NCI-H1105 treated with DMSO at 0.1 percent for 48 hours (cell line): ENCODE results near the gene PTGR3.

Source experiments
- DNase-seq: peaks from one replicate; lab custom pipeline; 2025; lab: John Stamatoyannopoulos, UW

PTGR3 gene

GRCh38 chr18:75209129-75209950 lies at the start of gene PTGR3:
Gene PTGR3, minus strand, starts transcription at chr18:75209139. Its CDS starts 81 bp downstream, at chr18:75209058.
- DNase-seq, result peak; percentile 71

- DNase-seq, result no peak
These were observed 48.7 kb upstream of the PTGR3 start for GRCh38 chr18:75257605-75258004.

DNA sequence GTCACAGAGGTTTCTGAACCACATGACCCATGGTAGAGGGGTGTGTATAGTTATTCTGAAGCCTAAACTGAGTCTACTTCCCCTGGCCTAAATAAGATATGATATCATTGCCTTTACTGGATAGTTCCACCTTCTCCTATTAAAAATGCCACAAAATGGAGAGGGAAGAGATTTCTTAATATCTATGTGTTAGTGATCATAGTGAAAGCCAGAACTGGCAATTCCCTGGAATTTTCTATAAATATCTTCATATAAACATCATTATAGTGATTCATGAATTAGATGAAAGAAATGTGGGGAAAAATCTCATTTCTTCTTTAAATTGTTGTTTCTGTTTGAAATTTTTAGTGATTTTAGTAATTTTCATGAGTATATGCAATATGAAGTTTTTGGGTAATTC lies 47.4 kb upstream of the PTGR3 start:
- no peak for DNase-seq

DNA sequence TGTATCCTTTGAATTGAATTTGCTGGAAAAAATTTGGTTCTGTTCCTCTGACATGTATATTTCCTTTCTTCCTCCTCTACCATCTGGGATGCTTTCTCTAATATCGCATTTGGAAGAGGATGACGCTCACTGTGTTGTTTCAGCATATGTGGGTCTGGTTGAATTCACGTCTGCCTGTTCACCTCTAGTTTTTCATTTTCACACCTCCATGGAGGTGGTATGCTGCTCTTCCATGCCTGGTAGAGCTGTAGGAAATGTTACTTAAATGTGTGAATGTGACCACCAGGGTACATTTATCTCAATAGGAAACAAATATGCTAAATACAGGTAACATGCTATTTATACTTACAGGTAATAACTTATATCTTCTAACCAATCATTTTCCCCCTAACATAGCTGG lies 46.2 kb upstream of the PTGR3 start:
- no peak for DNase-seq

DNA sequence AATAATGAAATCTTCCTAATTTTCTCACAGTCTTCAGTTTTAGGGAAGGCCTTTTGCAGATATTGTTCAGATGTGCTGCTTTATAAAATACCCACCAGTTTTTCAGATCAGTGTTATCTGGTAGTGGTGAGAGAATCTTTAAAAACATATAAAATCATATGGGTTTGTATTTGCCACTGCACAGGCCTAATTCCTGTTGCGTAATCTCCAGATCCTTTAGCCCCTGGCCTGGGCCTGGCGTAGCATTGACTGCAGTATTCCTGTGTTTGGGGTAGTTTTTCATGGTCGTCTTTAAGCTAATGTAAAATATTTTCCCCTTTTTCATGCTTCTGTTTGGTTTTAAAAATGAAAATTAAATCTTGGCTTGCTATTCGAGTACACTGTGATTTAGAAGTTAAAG lies 44.8 kb upstream of the PTGR3 start:
- no peak for DNase-seq

GRCh38 chr18:75253043-75253442 lies 44.1 kb upstream of the PTGR3 start:
- DNase-seq, result no peak

DNA sequence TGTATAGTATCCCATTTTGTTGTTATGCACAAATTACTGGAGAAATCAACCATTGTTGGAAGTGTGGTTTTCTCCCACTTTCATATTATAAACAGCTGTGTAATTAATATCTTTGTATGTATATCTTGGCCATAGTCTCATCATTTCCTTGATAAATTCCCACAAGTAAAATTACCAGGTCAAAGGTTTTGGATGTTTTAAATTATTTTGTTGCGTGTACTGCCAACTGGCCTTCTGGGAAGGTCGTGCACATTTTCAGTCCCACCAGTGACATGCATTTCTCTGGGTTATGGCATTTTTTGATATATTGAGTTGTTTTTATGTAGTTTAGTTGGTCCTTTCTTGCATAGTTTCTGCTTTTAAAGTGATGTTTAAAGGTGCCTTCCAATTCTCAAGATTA lies 43.2 kb upstream of the PTGR3 start:
- no peak for DNase-seq

GRCh38 chr18:75251466-75251865 lies 42.5 kb upstream of the PTGR3 start:
- DNase-seq, result no peak

DNA sequence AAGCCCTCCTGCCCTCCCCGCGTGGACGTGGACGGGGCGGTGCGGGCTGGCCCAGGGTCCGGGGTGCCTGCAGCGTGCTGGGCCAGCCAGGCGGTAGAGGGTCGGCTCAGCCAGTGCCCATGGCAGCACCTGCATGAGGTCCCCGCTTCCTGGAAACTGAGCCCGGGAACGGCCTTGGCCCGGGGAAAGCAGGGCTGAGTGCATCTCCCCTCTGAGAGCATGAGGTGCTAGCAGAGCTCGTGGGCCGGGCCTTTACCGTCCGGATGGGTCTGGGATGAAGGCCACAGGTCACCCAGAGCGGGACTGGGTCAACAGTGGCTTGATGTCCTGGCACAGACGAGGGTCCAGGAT lies 41.5 kb upstream of the PTGR3 start:
- DNase-seq, result no peak

DNA sequence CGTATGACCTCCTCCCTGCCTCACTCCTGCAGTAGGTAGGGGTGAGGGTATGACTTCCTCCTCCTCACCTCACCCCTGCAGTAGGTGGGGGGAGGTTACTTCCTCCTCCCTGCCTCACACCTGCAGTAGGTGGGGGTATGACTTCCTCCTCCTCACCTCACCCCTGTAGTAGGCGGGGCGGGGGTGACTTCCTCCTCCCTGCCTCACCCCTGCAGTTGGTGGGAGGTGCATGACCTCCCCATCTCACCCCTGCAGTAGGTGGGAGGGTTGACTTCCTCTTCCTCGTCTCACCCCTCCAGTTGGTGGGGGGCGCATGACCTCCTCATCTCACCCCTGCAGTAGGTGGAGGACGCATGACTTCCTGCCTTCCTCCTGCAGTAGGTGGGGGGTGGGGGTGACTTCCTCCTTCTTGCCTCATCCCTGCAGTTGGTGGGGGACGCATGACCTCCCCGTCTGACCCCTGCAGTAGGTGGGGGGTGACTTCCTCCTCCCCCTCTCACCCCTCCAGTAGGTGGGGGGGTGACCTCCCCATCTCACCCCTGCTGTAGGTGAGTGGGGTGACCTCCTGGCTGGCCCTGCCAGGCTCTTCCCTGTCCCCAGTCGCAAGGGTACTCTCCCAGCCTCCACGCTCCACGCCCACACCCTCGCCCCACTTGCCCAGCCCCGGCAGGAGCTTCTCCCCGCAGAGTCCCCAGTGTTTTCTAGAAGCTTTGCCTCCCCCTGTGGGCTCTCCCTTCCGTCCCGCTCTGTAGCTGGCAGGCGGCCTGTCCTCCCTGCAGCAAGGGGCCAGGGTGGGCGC lies 40.9 kb upstream of the PTGR3 start:
- no peak for DNase-seq

DNA sequence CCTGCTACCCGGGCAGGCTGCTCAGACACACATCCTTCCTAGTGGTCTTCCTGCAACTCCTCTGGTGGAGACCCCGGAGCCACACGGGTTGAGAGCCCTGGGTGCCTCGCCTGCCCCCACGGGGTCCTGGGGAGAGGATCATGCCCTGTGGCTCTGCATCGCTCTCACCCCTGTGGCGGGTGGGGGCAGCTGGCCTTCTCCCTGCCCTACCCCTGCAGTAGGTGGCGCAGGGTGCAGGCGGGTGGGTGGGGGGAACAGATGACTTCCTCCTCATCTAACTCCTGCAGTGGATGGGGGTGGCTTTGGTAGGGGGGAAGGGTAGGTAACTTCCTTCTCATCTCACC lies 40.2 kb upstream of the PTGR3 start:
- no peak for DNase-seq

GRCh38 chr18:75248426-75249174 lies 39.7 kb upstream of the PTGR3 start:
- no peak for DNase-seq

- peak; percentile 7 for DNase-seq
These were observed 38.9 kb upstream of the PTGR3 start for GRCh38 chr18:75247611-75248421.

GRCh38 chr18:75246721-75247610 lies 38.0 kb upstream of the PTGR3 start:
- no peak for DNase-seq

DNA sequence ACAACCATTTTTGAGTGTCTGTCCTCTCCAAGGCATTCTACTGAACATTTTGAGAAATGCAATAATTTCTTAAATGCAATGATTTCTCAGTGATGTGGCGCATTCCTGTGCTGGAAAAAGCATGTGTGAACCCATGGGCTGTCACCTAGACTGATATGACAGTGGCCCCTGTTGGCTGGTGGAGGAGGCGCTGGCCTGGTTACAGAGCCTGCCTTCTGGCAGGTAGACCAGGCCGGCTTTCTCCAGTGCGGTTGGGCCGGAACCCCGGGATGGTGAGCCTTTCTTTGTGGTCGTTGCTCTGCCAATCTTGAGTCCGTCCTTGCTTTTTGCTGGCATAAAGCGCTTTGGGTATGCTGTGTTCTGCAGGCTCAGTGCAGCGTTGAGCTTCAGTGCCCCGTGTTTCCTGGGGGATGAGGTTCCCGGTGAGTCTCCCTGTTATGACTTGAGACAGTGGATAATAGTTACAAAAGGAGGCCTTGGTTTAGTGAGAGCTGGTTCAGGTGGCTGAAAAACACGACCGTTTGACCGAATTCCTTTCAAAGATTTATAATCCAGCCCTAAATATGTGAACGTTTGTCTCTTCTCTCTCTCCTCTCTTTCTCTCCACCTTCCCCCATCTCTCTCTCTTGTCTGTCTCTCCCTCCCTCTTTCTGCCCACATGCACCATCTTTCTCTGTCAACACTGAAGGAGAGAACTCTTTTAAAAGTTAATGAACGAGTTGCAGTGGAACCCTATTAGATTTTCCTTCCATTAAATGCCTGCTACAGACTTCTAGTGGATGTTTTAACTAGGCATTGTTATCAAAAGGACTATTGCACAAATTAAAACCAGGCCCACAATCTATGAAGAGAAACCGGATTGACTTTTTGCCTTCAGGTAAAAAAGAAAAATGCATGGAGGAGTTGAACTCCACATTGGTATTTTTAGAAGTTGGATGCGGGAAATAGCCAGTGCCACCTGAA lies 35.7 kb upstream of the PTGR3 start:
- DNase-seq, result no peak

GRCh38 chr18:75241705-75242104 lies 32.8 kb upstream of the PTGR3 start:
- no peak for DNase-seq

DNA sequence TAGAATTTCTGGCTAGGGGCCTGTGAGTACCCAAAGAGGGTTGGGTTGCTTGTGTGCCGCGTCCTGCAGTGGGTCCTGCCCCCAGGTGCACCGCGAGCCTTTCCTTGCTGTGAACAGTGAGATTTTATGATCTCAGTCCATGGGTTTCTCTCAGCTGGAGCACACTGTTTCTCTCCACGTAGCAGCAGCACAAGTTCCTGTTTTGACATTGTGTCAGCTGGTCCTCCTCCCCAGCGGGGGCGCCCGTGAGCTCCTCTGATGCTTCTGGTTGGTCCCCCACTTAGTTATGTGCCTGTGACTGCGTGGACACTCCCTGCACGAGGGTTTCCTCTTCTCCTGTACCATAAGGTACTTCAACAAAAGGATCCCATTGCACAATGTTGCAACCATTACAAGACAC lies 31.5 kb upstream of the PTGR3 start:
- no peak for DNase-seq

DNA sequence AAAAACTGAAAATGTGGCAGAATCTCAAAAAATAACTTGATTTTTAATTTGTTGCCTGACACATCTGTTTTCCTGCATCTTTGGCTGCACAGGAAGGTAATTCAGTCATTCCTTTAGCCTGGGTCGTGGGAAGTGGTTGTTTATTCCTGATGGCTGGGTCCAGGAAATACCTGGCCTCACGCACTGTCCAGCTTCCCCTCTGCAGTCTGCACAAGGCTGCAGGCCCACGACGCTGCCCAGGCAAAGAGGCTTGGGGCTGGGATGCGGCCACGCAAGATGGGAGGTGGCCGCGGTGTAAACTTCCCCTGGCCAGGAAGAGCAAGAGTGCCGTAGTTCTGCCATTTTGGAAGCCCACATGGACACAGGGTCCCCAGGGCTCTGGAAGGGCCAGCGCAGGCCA lies 29.8 kb upstream of the PTGR3 start:
- DNase-seq, result no peak

DNA sequence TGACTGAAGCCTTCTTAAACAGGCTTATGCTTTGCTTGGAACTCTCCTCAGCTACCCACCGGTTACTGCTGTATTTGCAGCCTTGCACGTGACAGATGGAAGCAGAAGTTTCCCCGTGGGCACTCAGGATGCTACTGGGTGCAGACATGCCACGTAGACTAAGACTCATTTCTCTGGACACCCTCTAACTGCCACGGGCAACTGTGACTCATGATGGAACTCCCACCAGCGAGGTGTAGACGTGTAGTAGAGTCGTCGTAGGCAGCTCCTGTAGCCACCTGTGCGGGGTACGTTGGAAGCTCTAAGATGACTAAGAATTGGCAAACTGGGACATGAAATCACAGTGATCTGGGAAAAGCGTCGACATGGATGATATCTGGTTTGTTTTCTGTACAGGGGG lies 29.2 kb upstream of the PTGR3 start:
- DNase-seq, result no peak

- DNase-seq, result no peak
These were observed 27.0 kb upstream of the PTGR3 start for GRCh38 chr18:75235896-75236295.
